ENCODE measurements around the gene PRM3. TPM values are rescaled to one million over a fixed set of nuclear protein-coding genes. Genes with fewer than 3 reads are reported as not detected.

Gene PRM3
- total RNA-seq, 1 donor: not detected

DNA sequence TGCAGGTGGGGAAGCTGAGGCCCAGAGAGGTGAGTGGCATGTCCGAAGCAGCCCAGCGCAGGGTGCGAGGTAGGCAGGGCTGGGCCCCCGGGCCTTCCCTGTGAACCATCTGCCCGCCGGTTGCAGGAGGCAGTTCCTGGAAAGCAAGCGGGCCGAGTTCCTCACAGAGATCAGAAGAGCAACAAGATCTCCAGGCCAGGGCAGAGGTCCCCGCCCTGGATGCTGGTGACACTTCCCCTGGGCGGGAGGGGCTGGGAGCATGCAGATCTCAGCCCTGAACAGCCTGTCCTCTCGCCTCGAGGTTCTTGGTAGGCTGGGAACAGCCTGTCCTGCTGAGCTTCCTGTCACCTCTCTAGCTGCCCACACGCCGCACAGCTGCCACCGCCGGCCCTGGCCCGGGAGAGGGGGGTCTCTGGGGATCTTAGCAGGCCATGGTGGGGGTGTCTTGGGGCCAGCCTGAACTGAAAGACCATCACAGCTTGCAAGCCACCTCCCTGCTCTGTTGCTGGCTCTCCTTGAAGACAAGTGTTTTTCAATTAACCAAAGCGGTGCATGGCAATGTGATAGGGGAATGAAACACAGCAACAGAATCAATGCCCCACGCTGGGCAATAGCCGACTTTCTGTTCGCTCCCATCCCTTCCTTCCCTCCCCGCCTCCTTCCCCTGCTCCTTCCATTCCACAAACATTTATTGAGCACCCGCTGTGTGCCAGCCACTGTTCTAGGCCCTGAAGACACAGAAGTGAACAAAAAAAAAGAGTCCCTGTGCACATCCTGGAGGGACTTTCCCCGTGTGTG, 49.1 kb downstream of the PRM3 start:
- H3K27me3 ChIP-seq (ENCODE audit: insufficient read depth, low read length): peaks cover 4% of the 10 kb centered on the region
- H4K20me1 ChIP-seq (ENCODE audit: insufficient read depth, low read length): no peaks in the 10 kb centered on the region
- H3K79me2 ChIP-seq (ENCODE audit: insufficient read depth, low read length): no peaks in the 10 kb centered on the region
- H2AFZ ChIP-seq (ENCODE audit: low read length): no peak overlapping the region
- no peaks in the 10 kb centered on the region for H3K9me3 ChIP-seq (ENCODE audit: low read depth, low read length)
- no peak overlapping the region for H3K4me2 ChIP-seq (ENCODE audit: insufficient read depth, low read length)
- no peak for DNase-seq (ENCODE audit: insufficient read length, low spot score, missing footprints)
- TF ChIP-seq, protein P1, sequence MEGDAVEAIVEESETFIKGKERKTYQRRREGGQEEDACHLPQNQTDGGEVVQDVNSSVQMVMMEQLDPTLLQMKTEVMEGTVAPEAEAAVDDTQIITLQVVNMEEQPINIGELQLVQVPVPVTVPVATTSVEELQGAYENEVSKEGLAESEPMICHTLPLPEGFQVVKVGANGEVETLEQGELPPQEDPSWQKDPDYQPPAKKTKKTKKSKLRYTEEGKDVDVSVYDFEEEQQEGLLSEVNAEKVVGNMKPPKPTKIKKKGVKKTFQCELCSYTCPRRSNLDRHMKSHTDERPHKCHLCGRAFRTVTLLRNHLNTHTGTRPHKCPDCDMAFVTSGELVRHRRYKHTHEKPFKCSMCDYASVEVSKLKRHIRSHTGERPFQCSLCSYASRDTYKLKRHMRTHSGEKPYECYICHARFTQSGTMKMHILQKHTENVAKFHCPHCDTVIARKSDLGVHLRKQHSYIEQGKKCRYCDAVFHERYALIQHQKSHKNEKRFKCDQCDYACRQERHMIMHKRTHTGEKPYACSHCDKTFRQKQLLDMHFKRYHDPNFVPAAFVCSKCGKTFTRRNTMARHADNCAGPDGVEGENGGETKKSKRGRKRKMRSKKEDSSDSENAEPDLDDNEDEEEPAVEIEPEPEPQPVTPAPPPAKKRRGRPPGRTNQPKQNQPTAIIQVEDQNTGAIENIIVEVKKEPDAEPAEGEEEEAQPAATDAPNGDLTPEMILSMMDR (IDR thresholded peaks at IDR 0.05; ENCODE audit: extremely low read depth, low read depth, low read length): no peak
- no peaks in the 10 kb centered on the region for H3K4me1 ChIP-seq (ENCODE audit: insufficient read depth, low read length)
- no peak overlapping the region for H3K27ac ChIP-seq (ENCODE audit: low read depth, low read length)
- H3K36me3 ChIP-seq (ENCODE audit: insufficient read depth, low read length): no peaks in the 10 kb centered on the region
- H3K4me3 ChIP-seq (ENCODE audit: insufficient read depth, low read length): no peak overlapping the region

Small RNA genes lying within 50 kb of the gene (small RNA-seq; reads per million reads assigned to genes)
- gene MIR548H2 (not detected), gene RF00019 (not detected), gene RF00554 (not detected)

Other genes with a start within 250 kb of the PRM3 start
- gene SOCS1, start 17.4 kb downstream of the PRM3 start, total RNA-seq: 1.1 and 1.8 TPM in 2 replicates
- gene TNP2, start 4.3 kb downstream of the PRM3 start, total RNA-seq: not detected in 2 replicates
- not detected in 2 replicates for gene PRM2, start 2.9 kb upstream of the PRM3 start, total RNA-seq
- gene PRM1, start 7.7 kb upstream of the PRM3 start, total RNA-seq: not detected in 2 replicates
- gene RMI2, start 71.8 kb upstream of the PRM3 start, total RNA-seq: 1.4 and 1.8 TPM in 2 replicates